Activated T-helper 2 cell treated with anti-CD3 and anti-CD28 coated beads, Interferon-gamma antibody, Interleukin-2, Interleukin-4, amounts not matched to agents 10 μg/mL and 5 μg/mL and 100 μg/mL, durations not matched to agents 14 hours and 24 hours and 36 hours (primary cell): ENCODE data around the gene DSP. TPM values are rescaled to one million over a fixed set of nuclear protein-coding genes. Genes with fewer than 3 reads are reported as not detected.

Experiments
- DNase-seq: peaks from one replicate; pipeline ENCODE4 v3.0.0; 2021; ENCODE audit warnings: low spot score
- H3K27ac Mint-ChIP-seq: one replicate; pipeline ENCODE4 v1.8.0; 2021; ENCODE audit warnings: mixed read lengths
- H3K27me3 Mint-ChIP-seq: one replicate; pipeline ENCODE4 v1.8.0; 2021; ENCODE audit warnings: low read depth, mixed read lengths
- H3K36me3 Mint-ChIP-seq: one replicate; pipeline ENCODE4 v1.8.0; 2021; ENCODE audit warnings: low read depth, mixed read lengths
- H3K4me1 Mint-ChIP-seq: one replicate; pipeline ENCODE4 v1.8.0; 2021; ENCODE audit warnings: low read depth, mixed read lengths
- H3K4me3 Mint-ChIP-seq: one replicate; pipeline ENCODE4 v1.8.0; 2021; ENCODE audit warnings: low read depth, mild to moderate bottlenecking, moderate library complexity, mixed read lengths
- H3K9me3 Mint-ChIP-seq: one replicate; pipeline ENCODE4 v1.8.0; 2021; ENCODE audit warnings: mixed read lengths
- intact Hi-C: fragments of 100-400 bp; cut with micrococcal nuclease; formaldehyde crosslinking; loops from one replicate; pipeline ENCODE4 v1.15.1; 2023
- total RNA-seq: library from RNA; stranded (reverse); gene quantifications from 2 replicates; pipeline ENCODE4 v1.2.3, GENCODE V29; 2022

Gene DSP
- total RNA-seq, 1 donor from 2014 or later, result 0.02 TPM

GRCh38 chr6:7556394-7557106 lies 15.1 kb downstream of the DSP start:
- no peak for DNase-seq
- Mint-ChIP-seq H3K4me1 (no peaks in the 10 kb centered on the region), H3K36me3 (no peaks in the 10 kb centered on the region), H3K27me3 (peaks cover 45% of the 10 kb centered on the region), H3K4me3 (no peak overlapping the region), H3K9me3 (no peaks in the 10 kb centered on the region), H3K27ac (no peak overlapping the region)
- intact Hi-C loops, result no loop called here

DNA sequence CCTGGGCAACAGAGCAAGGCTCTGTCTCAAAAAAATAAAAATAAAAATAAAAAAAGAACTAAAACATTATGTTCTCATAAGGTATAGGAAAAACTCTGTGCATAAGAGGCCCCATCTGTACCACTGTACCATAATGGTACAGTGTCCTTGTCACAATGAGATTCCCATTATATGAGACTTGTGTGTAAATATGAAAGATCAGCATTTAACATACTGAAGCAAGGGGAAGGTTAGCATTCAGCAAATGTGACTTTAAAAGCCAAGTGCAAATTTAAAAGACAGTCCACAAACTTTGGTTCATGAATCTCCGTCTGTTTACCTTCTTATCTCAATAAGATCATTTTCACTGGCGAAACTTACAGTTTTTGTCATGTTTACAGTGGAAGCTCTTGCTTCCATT lies 16.2 kb downstream of the DSP start:
- Mint-ChIP-seq H3K4me1 (no peaks in the 10 kb centered on the region), H3K36me3 (no peaks in the 10 kb centered on the region), H3K9me3 (no peaks in the 10 kb centered on the region), H3K27ac (no peak overlapping the region), H3K4me3 (no peak overlapping the region), H3K27me3 (peaks cover 43% of the 10 kb centered on the region)
- DNase-seq, result no peak
- intact Hi-C loops, result no loop called here

DNA sequence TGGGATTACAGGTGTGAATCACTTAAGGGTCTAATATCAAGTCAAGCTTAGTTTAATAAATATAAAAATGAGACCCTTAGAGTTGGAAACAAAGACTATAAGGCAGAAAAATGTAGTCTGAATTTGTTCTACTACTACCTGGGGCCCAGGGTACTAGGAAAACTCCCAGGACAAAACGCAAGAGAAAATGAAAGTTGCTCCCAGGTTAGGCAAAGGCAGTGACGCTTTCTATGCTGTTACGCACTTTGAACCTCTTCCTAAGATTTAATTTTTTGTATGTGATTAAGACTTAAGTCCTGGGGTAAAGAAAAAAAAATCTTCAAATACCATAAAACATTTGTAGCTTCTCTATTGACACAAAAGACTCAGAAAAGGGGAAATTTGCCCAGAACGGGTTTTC lies 17.3 kb downstream of the DSP start:
- peaks cover 42% of the 10 kb centered on the region for H3K27me3 Mint-ChIP-seq
- no peak overlapping the region for H3K4me3 Mint-ChIP-seq
- no peaks in the 10 kb centered on the region for H3K9me3 Mint-ChIP-seq
- intact Hi-C loops, result no loop called here
- H3K4me1 Mint-ChIP-seq, result no peaks in the 10 kb centered on the region
- H3K36me3 Mint-ChIP-seq, result no peaks in the 10 kb centered on the region
- H3K27ac Mint-ChIP-seq, result no peak overlapping the region
- DNase-seq, result no peak

GRCh38 chr6:7559196-7559595 lies 17.7 kb downstream of the DSP start:
- Mint-ChIP-seq H3K27me3 (peaks cover 45% of the 10 kb centered on the region), H3K9me3 (no peaks in the 10 kb centered on the region), H3K36me3 (no peaks in the 10 kb centered on the region), H3K27ac (no peak overlapping the region), H3K4me3 (no peak overlapping the region), H3K4me1 (no peaks in the 10 kb centered on the region)
- DNase-seq, result no peak
- intact Hi-C loops, result no loop called here

- no peak for DNase-seq
Measured at GRCh38 chr6:7559651-7560385, 18.3 kb downstream of the DSP start.

GRCh38 chr6:7561153-7561964 lies 19.9 kb downstream of the DSP start:
- H3K4me3 Mint-ChIP-seq, result no peak overlapping the region
- intact Hi-C loops, result no loop called here
- H3K27me3 Mint-ChIP-seq, result peaks cover 37% of the 10 kb centered on the region
- no peaks in the 10 kb centered on the region for H3K4me1 Mint-ChIP-seq
- H3K9me3 Mint-ChIP-seq, result no peaks in the 10 kb centered on the region
- H3K27ac Mint-ChIP-seq, result no peak overlapping the region
- no peak for DNase-seq
- no peaks in the 10 kb centered on the region for H3K36me3 Mint-ChIP-seq

More at GRCh38 chr6:7559651-7560385, 18.3 kb downstream of the DSP start:
- Mint-ChIP-seq H3K4me3 (no peak overlapping the region), H3K4me1 (no peaks in the 10 kb centered on the region), H3K27me3 (peaks cover 46% of the 10 kb centered on the region), H3K9me3 (no peaks in the 10 kb centered on the region), H3K36me3 (no peaks in the 10 kb centered on the region), H3K27ac (no peak overlapping the region)
- intact Hi-C loops, result no loop called here

- DNase-seq, result no peak
- intact Hi-C loops, result no loop called here
- H3K27ac Mint-ChIP-seq, result no peak overlapping the region
- no peaks in the 10 kb centered on the region for H3K4me1 Mint-ChIP-seq
- H3K27me3 Mint-ChIP-seq, result peaks cover 37% of the 10 kb centered on the region
- H3K4me3 Mint-ChIP-seq, result no peak overlapping the region
- no peaks in the 10 kb centered on the region for H3K36me3 Mint-ChIP-seq
- no peaks in the 10 kb centered on the region for H3K9me3 Mint-ChIP-seq
Measured at GRCh38 chr6:7562769-7563168, 21.3 kb downstream of the DSP start.

DNA sequence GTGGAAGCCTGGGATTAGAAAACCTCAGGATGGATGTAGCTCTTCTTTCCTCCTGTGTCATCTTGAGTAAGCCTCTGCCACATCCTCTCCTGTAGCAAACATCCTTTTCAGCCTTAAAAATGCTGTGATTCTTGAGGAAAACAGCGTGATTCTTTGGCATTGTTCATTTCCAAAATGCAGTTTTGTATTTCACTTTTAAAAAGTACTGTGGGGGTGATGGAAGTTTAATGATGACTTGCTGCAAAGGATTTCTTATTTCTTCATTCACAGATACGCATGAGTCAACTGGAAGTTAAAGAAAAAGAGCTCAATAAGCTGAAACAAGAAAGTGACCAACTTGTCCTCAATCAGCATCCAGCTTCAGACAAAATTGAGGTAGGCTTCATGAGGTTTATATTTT lies 24.6 kb downstream of the DSP start:
- intact Hi-C loops, result no loop called here
- peaks cover 43% of the 10 kb centered on the region for H3K27me3 Mint-ChIP-seq
- no peak for DNase-seq
- H3K27ac Mint-ChIP-seq, result no peak overlapping the region
- no peaks in the 10 kb centered on the region for H3K36me3 Mint-ChIP-seq
- no peaks in the 10 kb centered on the region for H3K4me1 Mint-ChIP-seq
- H3K9me3 Mint-ChIP-seq, result no peaks in the 10 kb centered on the region
- no peak overlapping the region for H3K4me3 Mint-ChIP-seq

GRCh38 chr6:7566617-7567173 lies 25.2 kb downstream of the DSP start:
- intact Hi-C loops, result no loop called here
- no peaks in the 10 kb centered on the region for H3K36me3 Mint-ChIP-seq
- H3K9me3 Mint-ChIP-seq, result no peaks in the 10 kb centered on the region
- DNase-seq, result no peak
- H3K27ac Mint-ChIP-seq, result no peak overlapping the region
- H3K27me3 Mint-ChIP-seq, result peaks cover 38% of the 10 kb centered on the region
- no peaks in the 10 kb centered on the region for H3K4me1 Mint-ChIP-seq
- H3K4me3 Mint-ChIP-seq, result no peak overlapping the region

- no peaks in the 10 kb centered on the region for H3K4me1 Mint-ChIP-seq
- H3K4me3 Mint-ChIP-seq, result no peak overlapping the region
- no peaks in the 10 kb centered on the region for H3K36me3 Mint-ChIP-seq
- H3K27me3 Mint-ChIP-seq, result peaks cover 43% of the 10 kb centered on the region
- no peaks in the 10 kb centered on the region for H3K9me3 Mint-ChIP-seq
- DNase-seq, result no peak
- no peak overlapping the region for H3K27ac Mint-ChIP-seq
- intact Hi-C loops, result no loop called here
Measured at GRCh38 chr6:7568021-7568420, 26.6 kb downstream of the DSP start.

- Mint-ChIP-seq H3K27ac (no peak overlapping the region), H3K27me3 (peaks cover 40% of the 10 kb centered on the region), H3K4me1 (no peaks in the 10 kb centered on the region), H3K36me3 (no peaks in the 10 kb centered on the region), H3K4me3 (no peak overlapping the region), H3K9me3 (no peaks in the 10 kb centered on the region)
- DNase-seq, result no peak
- intact Hi-C loops, result no loop called here
Measured at GRCh38 chr6:7569082-7569481, 27.6 kb downstream of the DSP start.

DNA sequence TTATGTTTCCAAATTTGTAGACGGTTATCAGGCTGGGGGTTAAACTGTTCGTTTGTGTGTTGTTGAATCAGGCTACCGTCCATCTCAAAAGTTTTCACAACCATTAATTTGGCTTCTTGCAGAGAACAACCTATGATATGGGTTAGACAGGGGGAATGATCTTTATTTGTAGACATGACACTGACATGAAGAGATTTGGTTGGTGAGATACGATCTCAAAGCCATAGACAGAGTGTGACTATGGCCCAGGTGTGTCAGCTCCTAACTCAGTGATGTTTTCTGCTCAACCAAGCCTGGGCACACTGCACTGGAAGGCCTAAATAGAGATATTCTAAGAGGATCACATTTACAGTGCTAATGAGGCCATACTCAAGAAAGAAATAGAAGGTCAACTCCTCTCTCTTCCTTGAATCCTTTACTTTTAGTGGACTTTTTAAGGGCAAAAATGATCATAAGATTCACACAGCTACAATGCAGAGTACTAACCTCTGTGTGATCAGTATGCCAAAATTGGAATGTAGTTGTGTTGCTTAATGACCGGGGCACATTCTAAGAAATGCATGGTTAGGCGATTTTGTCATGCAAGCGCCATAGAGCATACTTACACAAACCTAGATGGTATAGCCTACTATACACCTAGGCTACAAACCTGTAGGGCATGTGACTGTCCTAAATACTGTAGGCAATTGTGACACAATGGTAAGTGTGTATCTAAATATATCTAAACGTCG lies 30.9 kb downstream of the DSP start:
- peaks cover 39% of the 10 kb centered on the region for H3K27me3 Mint-ChIP-seq
- DNase-seq, result no peak
- no peak overlapping the region for H3K4me3 Mint-ChIP-seq
- H3K9me3 Mint-ChIP-seq, result no peaks in the 10 kb centered on the region
- H3K4me1 Mint-ChIP-seq, result no peaks in the 10 kb centered on the region
- no peaks in the 10 kb centered on the region for H3K36me3 Mint-ChIP-seq
- intact Hi-C loops, result no loop called here
- H3K27ac Mint-ChIP-seq, result no peak overlapping the region
